ENCODE results near the gene EZR.

Gene EZR

DNA sequence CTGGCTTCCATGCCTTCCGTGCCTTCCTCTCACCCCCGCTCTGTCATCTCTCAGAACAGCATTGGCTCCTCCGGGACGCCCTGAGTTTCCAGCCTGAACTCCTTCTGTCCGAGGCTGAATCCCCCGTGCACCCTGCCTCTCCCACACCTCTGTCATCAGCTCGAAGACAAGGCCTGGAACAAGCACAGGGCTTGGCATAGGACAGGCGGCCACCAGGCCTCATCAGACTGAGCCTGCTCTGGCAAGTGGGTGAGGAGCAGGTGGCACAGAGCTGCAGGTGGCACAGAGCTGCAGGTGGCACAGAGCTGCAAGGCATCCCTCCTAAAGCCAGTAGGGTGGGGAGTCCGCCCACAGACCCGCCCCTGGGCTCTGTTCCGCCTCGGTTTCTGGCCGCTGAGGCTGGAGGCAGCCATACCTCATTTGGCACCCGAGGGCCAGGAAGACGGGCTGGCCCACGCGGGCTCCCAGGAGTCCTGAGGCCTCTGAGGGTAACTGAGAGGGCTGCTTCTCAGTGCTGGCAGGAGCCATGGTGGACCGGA is 60.2 kb downstream of the EZR start:
- no peak for DNase-seq

DNA sequence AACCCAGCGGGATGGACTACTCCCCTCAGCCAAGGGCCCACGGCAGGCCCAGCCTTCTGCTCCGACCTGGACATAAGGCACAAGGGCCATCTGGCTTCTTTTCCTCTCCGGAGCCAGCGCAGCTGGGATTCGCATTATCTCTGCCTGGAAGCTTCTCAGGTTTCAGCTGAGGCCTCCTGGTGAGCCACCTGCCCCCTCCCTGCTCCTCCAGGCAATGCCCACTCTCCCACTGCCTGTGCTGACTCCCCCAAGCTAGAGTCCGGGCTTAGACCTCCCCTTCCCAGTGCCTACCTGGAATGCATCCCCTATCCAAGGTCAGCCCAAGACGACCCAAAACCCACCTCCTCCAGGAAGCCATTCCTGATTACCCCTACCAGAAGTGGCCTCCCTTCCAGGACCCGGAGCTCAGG is 60.7 kb downstream of the EZR start:
- peak; percentile 79 for DNase-seq

DNA sequence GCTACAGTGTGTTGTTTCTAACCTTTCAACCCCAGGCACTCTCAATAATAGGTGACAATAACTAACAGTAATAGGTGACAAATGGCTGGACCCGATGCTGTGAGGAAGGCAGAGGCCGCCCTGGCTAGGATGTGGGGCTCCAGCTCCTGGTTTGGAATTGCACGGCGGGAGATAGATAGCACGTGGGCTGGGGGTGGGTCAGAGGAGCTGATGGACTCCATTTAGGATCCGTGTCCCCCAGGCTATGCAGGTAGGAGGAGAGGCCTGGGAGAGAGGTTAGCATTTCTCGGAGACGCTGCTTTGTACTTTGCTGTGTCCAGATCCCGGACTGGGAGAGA is 61.4 kb downstream of the EZR start:
- no peak for DNase-seq

DNA sequence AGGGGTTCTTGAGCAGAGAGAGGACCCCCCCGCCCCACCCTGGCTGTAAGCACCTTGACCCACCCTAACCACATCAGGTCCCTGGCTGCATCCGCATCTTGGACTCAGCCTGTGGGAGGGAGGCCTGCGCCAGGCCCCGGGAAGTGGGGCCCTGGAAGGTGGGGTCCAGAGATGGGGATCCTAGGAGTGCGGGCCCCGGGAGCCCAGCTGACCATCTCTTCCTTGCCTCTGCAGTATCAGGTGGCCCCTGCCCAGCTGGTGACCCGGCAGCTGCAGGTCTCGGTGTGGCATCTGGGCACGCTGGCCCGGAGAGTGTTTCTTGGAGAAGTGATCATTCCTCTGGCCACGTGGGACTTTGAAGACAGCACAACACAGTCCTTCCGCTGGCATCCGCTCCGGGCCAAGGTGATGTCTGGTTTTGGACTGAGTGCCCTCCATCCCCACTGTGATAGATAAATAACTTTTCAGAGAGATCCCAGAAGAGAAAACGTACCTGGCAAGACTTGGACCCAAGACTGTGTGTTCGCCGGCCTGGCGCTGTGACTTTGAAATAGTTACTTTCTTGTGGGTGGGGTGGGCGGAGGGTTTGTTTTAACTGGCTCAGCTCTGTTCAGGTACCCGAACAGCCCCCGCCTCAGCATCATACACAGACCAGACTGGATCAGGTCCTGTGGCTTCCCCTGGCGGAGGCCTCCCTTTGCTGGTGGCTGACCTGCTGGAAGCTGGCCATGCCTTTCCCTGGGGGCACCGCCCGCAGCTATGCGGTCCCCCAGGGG is 62.0 kb downstream of the EZR start:
- DNase-seq: no peak

DNA sequence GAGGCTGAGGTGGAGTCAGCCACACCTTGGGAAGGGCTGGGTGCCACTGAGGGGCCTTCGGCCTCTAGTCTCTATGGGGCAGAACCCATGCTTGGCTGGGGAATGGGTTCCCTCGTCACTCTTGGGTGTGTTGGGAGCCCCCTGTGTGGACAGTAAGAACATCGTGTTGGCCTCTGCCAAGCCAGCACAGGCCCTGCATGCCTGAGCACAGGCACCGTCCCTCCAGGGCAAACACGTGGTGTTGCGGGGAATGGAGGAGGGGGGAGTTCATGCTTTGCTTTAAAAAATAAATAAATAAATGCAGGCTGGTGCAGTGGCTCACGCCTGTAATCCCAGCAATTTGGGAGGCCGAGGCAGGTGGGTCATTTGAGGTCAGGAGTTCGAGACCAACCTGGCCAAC is 63.0 kb downstream of the EZR start:
- DNase-seq: no peak

DNA sequence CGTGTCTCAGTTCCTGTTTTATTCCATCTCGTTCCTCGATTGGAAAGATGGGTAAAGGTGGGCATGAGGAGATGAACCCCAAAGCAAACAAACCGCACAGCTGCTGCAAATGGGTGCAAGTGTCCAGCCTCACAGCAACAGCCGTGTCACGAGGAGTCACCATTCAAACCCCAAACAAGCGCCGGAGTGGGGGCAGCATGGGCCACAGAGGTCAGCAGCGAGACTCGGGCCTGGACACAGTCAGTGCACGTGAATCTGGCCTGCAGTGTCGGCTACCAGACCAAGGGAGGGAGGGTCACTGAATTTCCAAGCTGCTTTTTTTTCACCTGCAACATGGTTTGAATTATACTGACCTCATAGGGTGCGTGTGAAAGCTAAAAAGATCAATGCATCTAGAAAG is 63.5 kb downstream of the EZR start:
- DNase-seq: no peak

DNA sequence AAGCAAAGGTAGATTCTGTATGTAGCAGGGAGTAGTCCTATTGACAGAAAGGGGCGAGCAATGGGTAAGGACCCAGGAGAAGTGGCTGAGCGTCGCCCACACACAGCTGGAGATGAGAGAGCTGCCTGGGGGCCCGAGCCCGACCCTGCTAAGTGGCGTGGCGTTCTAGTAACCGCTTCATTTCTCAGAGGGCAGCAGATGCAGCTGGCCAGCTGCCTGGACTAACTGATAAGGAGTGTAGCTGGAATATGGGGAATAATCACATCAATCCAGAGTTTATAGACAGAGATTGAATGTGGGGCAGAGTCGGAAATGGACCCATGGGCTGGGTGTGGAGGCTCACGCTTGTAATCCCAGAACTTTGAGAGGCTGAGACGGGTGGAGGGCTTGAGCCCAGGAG is 64.4 kb downstream of the EZR start:
- DNase-seq: no peak

DNA sequence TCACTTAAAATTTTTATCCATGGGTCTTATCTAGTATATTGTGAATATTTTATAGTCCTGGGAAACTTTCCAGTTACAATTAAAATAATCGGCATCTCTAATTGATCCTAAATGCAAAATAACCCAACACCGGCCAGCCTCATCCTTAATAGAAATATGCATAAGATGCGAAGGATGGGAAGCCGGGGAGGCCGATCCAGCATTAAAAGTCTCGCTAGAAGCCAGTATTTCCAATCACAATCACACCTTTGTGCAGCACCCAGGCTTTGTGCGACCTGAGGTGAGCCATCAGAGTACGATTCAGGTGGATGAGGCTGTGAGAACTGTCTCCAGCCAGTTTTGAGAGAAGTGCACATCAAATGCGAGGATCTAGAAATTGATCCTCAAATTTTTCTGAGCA is 65.4 kb downstream of the EZR start:
- DNase-seq: no peak

DNA sequence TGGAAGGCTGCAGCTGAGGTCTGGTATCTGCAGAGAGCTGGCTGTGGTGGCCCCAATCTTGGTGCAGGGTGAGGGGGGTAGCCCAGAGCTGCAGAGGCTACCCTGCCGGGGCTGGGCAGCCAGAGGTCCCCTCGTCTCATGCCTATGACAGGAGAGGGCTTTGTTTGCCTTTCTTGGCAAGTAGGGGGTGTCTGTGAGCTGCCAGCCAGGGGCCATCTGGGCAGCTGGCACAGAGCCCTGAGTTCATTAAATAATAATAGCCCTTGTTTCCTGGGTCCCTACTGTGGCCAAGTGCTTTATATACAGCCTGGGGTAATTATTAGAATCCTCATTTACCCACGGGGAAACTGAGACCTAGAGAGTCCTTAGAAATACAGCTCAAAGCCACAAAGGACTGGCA is 66.6 kb downstream of the EZR start:
- peak; percentile 56 for DNase-seq

DNA sequence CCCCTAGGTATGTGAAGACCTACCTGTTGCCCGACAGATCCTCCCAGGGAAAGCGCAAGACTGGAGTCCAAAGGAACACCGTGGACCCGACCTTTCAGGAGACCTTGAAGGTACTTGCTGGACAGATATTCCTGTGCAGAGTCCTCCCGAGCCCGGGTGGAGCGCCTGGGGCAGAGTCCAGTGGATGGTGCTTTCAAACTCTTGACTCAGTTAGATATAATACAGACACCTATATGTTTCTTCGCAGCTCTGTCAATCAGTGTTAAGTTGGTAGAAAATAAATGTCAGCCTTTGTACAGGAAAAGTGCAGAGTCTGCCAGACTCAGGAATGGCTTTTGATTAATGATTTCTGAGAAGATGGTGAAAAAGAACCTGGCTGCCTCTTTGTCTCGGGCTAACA is 67.2 kb downstream of the EZR start:
- DNase-seq: no peak

DNA sequence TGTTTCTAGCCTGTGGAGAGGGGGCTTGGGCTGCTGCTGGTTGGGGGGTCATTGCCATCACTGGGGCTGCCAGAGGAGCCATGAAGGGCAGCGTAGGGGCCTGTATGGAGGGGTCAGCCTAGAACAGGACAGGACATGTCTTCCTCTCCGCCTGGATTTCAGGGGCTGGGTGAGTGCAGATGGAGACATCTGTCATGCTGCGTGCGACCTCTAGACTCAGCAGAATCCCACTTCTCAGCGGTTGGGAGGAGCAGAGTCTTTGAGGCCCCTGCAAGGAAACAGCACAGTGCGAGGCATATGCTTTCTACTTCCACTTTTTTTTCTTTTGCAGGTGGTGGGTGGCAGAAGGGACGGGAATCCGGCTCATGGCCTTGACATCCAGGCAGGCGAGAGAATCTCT is 67.9 kb downstream of the EZR start:
- DNase-seq: no peak

DNA sequence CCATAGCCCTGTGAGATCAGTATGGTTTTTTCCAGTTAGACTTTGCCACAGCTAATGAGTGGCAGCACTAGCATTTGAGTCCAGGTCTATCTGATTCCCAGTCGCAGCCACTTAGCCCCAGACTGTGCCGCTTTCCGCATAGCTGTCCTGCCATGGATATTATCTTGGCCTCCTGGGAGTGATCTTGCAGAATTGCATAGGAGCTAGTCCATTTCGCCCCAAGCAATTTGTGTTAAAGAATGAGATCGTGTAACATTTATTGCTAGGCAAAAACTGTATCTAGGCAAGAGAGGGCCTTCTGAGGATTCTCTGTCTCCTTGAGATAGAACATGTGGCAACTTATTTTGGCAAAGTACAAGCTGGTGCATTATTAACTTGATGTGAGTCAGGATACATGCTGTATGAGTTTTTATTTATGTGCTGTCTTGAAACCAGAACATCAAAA is 74.2 kb downstream of the EZR start:
- DNase-seq: no peak

DNA sequence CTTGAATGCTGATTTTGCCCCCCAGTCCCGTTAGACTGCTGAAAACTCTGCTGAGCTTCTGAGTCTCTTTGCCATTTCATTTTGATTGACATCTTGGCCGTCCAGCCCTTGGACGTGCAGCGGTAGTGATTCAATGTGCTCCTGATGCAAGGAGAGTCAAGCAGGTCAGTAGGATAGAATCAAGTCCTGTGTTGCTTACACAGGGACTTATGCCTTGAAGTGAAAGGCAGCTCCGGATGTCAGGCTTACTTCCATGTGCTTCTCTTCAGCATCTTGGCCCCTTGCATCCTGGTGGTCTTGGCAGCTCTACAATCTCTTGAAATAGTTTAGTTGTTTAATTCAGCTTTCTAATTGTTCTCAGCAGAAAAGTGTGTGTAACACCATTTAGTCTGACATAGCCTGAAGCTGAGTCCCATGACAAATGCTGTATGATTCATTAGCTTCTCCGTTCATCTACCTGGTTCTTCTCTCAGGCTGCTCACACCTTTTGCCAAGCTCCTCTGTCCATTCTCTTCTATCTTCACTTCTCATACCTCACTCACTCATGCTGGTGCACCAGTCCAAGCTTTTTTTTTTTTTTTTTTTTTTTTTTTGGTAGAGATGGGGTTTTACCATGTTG is 76.0 kb downstream of the EZR start:
- DNase-seq: no peak

DNA sequence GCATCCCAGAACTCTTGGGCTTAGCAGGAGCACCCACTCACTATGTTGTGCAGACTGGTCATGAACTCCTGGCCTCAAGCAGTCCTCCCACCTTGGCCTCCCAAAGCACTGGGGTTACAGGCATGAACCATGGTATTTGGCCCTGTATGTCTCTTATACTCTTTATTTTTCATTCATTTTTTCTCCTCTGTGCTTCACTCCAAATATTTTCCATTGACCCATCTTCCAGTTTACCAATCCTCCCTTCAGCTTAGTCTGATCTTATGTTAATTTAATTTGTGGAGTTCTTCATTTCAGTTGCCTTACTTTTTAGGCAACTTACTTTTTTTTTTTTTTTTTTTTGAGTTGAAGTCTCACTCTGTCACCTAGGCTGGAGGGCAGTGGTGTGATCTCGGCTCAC is 79.5 kb downstream of the EZR start:
- no peak for DNase-seq

DNA sequence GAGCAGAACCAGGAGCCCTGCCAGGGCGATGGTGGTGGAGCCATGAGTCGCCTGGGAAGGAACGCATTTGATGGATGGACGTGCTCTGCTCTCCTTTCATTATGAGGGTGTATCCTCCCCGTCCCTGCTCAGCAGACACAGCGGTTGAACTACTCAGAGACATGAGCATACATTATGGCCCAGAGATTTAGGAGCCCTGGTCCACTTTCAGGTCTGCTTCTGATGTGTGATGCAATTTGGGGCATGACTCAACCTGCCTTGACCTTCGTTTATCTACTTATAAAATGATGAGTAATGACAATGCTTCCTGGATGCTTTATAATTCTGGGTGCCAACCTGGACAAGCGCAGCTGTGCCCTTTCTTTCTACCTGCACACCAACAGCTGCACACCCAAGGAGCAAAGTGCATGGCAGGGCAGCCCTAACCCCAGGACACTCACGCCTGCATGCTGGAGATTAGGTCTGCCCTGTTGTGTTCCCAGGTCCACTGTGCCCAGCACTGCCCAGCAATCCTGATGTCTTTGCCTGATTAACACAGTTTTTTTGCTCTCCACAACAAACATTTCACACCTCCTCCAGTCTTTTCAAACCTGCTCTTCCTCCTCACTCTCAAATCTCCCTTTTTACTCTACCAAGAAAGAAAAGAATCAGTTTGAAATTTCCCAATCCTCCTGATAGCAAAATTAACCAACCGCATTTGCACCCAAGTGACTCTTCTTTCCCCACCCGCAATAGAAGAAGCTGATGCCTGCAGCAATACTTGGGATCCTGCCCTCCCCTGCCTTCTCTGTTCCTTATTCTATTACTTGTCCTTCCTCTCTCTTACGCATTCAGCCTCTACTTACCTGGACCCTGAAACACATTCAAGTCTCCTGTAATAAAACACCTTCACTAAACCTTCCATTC is 81.2 kb downstream of the EZR start:
- no peak for DNase-seq

DNA sequence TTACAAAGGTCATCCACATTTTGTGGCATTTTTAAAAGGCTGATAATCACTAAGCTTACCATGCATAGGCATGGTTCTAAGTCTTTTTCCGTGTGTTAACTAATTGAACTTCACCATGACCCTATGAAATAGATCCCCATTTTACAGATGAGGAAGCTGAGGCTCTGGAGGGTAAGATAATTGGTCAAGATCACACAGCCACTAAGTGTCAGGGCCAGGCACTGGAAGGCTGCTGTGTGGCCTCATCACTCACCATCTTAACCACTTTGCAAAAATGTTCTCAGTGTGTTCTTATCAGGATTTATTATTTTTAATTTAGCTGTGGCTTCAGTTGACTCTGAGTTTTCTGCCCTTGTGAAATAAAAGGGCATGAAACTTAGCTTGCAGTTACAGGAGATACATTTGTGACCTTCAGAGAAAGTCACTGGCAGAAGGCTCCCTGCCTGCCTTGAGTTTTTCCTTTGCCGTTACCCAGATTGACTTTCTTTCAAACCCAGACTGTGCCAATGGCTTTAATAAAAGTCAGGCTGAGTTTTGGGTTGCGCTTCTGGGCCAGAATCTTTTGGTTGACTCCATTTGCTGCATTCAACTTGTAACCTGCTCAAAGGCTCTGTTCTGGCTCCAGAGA is 82.0 kb downstream of the EZR start:
- DNase-seq: no peak

DNA sequence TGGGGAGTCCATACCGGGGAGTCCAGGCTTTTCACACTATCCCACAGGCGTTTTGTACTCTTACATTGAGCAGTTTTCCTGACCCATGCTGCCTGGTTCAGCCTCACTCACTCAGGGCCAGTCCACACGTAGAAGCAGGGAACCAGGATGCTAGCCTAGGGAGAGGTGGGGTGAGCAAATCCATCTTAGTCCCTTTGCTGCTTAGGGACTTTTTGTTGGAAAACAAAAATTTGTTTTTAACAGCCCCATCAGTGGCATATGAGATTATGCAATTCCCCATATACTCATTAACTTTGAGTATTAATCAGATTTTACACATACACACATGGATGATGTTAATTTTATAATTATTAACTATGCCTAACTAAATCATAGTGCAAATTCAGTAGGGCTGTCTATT is 84.2 kb downstream of the EZR start:
- no peak for DNase-seq

DNA sequence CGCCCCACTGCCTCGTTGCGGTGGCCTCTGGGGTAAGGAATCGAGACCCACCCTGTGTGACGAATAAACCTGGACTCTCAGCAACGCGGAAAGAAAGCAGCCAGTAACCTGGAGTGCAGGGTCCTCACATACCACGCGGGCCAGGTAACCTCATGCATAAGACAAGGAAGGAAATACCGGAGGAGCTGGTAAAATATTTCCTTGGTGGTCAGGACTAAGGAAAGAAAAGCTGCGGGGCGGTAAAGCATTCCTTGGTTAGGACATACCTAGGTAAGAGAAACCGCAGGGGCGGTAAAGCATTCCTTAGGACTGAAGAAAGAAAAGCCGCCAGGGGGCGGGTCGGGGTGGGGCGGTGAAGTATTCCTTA is 88.6 kb downstream of the EZR start:
- DNase-seq: no peak

DNA sequence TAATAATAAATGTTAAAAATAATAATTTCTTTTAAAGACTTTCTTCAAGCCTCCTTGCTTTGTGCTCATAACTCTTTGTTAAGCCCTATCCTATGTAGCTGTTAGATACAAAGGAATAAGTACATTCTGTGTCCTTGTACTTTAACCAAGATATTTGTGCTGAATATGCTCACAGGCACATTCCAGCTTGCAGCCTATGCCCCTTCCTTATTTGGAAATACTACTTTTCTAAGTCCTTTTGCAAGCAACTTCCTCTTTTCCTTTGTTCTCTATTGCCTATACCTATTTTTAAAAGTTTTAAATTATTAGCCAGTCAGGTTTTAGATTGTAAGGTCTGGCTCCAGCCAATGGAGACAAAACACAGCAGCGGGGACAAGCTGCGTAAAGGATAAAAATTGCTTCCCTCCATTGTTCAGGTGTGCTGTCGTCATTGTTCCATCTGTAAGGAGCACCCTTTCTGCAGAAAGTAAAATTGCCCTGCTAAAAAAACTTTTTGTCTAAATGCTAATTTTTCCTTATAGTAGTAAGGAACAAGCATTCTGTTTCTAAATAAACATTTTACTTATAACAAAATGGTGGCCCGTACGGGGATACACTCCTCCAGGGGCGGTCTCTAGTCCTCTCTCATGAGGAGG is 89.1 kb downstream of the EZR start:
- no peak for DNase-seq

DNA sequence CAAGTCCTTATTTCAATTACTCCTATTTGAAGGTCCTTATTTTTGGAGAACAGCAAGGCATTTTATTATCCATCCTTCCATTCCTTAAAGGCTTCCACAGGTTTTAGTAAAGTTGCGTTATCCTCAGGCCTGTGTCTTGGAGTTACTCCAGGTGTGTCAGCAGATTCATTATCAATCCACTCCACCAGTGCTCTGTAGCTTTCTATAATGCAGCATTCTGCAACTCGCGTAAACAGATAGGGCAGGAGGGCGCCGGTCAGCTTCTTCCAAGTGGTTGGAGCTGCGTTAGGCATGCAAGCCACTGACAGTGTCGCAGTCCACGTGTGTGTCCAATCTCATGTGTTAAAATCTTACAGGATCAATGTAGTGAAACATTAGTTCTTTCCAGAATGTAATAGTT is 93.5 kb downstream of the EZR start:
- DNase-seq: no peak

DNA sequence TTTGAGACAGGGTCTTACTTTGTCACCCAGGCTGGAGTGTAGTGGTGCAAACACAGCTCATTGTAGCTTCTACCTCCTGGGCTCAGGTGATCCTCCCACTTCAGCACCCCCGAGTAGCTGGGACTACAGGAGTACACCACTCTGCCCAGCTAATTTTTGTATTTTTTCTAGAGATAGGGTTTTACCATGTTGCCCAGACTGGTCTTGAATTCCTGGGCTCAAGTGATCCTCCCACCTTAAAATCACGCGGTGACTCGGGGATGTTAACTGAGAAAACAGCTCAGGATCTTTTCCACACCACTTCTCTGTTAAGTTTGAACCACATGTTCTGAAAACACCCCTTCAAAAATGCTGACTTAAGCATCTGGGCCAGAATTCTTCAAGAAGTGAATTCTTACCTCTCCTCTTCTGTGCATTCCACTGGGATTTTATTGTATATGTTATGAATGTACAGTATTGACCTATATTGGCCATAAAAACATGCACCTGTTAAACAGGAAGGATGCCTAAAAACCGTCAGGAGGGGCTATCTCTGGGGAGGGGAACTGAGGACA is 96.9 kb downstream of the EZR start:
- no peak for DNase-seq

DNA sequence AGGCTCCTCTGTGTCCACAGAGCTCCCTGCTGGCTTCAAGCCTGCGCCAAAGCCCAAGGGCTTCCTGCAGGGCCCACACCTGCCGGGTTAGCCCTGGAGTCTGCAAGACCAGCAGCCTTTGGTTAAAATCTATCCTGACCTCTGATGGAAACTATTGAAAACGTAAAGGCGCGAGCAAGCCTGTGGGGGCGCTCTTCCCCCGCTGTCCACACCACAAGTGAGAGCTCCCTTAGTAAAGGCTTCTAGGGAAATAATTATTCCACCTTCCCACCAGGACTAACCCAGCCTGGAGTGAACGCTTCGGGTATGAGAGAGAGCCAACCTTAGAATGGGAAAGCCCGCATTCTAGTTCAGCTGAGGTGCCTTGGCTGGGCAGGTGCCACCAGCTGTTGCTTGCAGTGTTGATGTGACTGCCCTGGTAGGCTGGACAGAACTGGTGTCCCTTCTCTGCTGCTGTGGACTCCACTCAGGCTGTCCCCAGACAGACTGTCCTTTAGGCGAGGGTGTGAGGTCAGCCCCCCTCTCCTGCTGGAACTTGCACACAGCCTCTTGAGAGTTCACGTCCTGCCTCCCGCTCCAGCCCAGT is 100.6 kb downstream of the EZR start:
- no peak for DNase-seq
